ENCODE data around the gene NEURL1B. TPM values are rescaled to one million over a fixed set of nuclear protein-coding genes. Genes with fewer than 3 reads are reported as not detected.

The NEURL1B gene
- total RNA-seq, 2 donors from 2014 or later, result 17.3 to 17.6 TPM

- DNase-seq (ENCODE audit: low spot score) (peak; percentile 85), ATAC-seq (ENCODE audit: insufficient number of reproducible peaks, low FRiP score, low read depth) (peak; percentile 86)
- Histone ChIP-seq H3K27ac (peak overlapping the region; percentile 94 to 99), H3K27me3 (replicated peaks; ENCODE audit: insufficient read depth) (no peaks in the 10 kb centered on the region), H3K4me1 (ENCODE audit: control insufficient read depth in 1 of 2, low read depth in 2 of 2) (peaks cover 22 to 49% of the 10 kb centered on the region in 2 donors), H3K4me3 (peak overlapping the region; percentile 40), H3K9me3 (no peaks in the 10 kb centered on the region), H3K36me3 (no peaks in the 10 kb centered on the region)
- TF ChIP-seq CTCF (IDR thresholded peaks at IDR 0.05), result peak; percentile 36
Observed at GRCh38 chr5:172733131-172733973, 92.3 kb downstream of the NEURL1B start.

GRCh38 chr5:172733974-172734346, 92.9 kb downstream of the NEURL1B start:
- TF ChIP-seq CTCF (IDR thresholded peaks at IDR 0.05), result no peak
- no peaks in the 10 kb centered on the region for H3K9me3 ChIP-seq
- ATAC-seq (ENCODE audit: insufficient number of reproducible peaks, low FRiP score, low read depth) (no peak), DNase-seq (ENCODE audit: low spot score) (no peak)
- no peaks in the 10 kb centered on the region for H3K36me3 ChIP-seq
- peak overlapping the region; percentile 94 to 99 for H3K27ac ChIP-seq
- H3K4me1 ChIP-seq (ENCODE audit: control insufficient read depth in 1 of 2, low read depth in 2 of 2), result peaks cover 25 to 54% of the 10 kb centered on the region in 2 donors
- no peaks in the 10 kb centered on the region for H3K27me3 ChIP-seq (replicated peaks; ENCODE audit: insufficient read depth)
- H3K4me3 ChIP-seq, result peak overlapping the region; percentile 40

- H3K4me3 ChIP-seq, result no peak overlapping the region
- DNase-seq (ENCODE audit: low spot score) (no peak), ATAC-seq (ENCODE audit: insufficient number of reproducible peaks, low FRiP score, low read depth) (no peak)
- peaks cover 37 to 67% of the 10 kb centered on the region in 2 donors for H3K4me1 ChIP-seq (ENCODE audit: control insufficient read depth in 1 of 2, low read depth in 2 of 2)
- TF ChIP-seq CTCF (IDR thresholded peaks at IDR 0.05), result no peak
- H3K9me3 ChIP-seq, result no peaks in the 10 kb centered on the region
- H3K36me3 ChIP-seq, result no peaks in the 10 kb centered on the region
- peak overlapping the region; percentile 94 to 99 for H3K27ac ChIP-seq
- no peaks in the 10 kb centered on the region for H3K27me3 ChIP-seq (replicated peaks; ENCODE audit: insufficient read depth)
Observed at GRCh38 chr5:172735141-172735831, 94.2 kb downstream of the NEURL1B start.

- peaks cover 43 to 70% of the 10 kb centered on the region in 2 donors for H3K4me1 ChIP-seq (ENCODE audit: control insufficient read depth in 1 of 2, low read depth in 2 of 2)
Observed at GRCh38 chr5:172736508-172737135, 95.6 kb downstream of the NEURL1B start.

More at GRCh38 chr5:172736508-172737135, 95.6 kb downstream of the NEURL1B start:
- no peak for TF ChIP-seq CTCF (IDR thresholded peaks at IDR 0.05)
- DNase-seq (ENCODE audit: low spot score) (no peak), ATAC-seq (ENCODE audit: insufficient number of reproducible peaks, low FRiP score, low read depth) (no peak)
- no peaks in the 10 kb centered on the region for H3K27me3 ChIP-seq (replicated peaks; ENCODE audit: insufficient read depth)
- H3K9me3 ChIP-seq, result no peaks in the 10 kb centered on the region
- no peaks in the 10 kb centered on the region for H3K36me3 ChIP-seq
- no peak overlapping the region for H3K4me3 ChIP-seq
- peak overlapping the region; percentile 65 to 94 for H3K27ac ChIP-seq
